NCI-H1417 (cell line): ENCODE results near the gene DDX56.
"Not testable (repeated sequence)": the region's sequence is repeated elsewhere in the genome, so short reads cannot be mapped to it uniquely, and the experiment has no call there.

Source experiments
- DNase-seq, 3 experiments: peaks; one replicate each; lab custom pipeline; 2025; lab: John Stamatoyannopoulos, UW

The DDX56 gene

GRCh38 chr7:44573464-44574286 lies at the start of gene DDX56:
DDX56 (minus strand) TSS chr7:44573908; CDS start chr7:44573895, 13 bp downstream.
- peak; percentile 95 to 97 (median 97) for DNase-seq

GRCh38 chr7:44622342-44623151 lies 48.8 kb upstream of the DDX56 start:
- no peak for DNase-seq

- no peak for DNase-seq
Observed at GRCh38 chr7:44621750-44622103, 48.0 kb upstream of the DDX56 start.

- DNase-seq: no peak
Observed at GRCh38 chr7:44621034-44621749, 47.5 kb upstream of the DDX56 start.

- DNase-seq: no peak
Observed at GRCh38 chr7:44618753-44619152, 45.0 kb upstream of the DDX56 start.

- DNase-seq: no peak
Observed at GRCh38 chr7:44618045-44618444, 44.3 kb upstream of the DDX56 start.

GRCh38 chr7:44617225-44617890 lies 43.6 kb upstream of the DDX56 start:
- DNase-seq: no peak

GRCh38 chr7:44616545-44616944 lies 42.8 kb upstream of the DDX56 start:
- no peak for DNase-seq

- DNase-seq: no peak
Observed at GRCh38 chr7:44615793-44616192, 42.1 kb upstream of the DDX56 start.

GRCh38 chr7:44615149-44615611 lies 41.5 kb upstream of the DDX56 start:
- DNase-seq: no peak

- DNase-seq: no peak
Observed at GRCh38 chr7:44609829-44610228, 36.1 kb upstream of the DDX56 start.

- no peak for DNase-seq
Observed at GRCh38 chr7:44608916-44609648, 35.4 kb upstream of the DDX56 start.

- DNase-seq: no peak
Observed at GRCh38 chr7:44607141-44608068, 33.7 kb upstream of the DDX56 start.

- DNase-seq: peak; percentile 98 to 100 (median 99)
Observed at GRCh38 chr7:44606341-44607140, 32.8 kb upstream of the DDX56 start, which contains the start of gene OGDH. OGDH (plus strand) TSS chr7:44606627; CDS start chr7:44624344, 17,717 bp downstream.

GRCh38 chr7:44604941-44605340 lies 31.2 kb upstream of the DDX56 start:
- DNase-seq: no peak

- no peak for DNase-seq
Observed at GRCh38 chr7:44603193-44603592, 29.5 kb upstream of the DDX56 start.

- no peak for DNase-seq
Observed at GRCh38 chr7:44602576-44602910, 28.8 kb upstream of the DDX56 start.

- DNase-seq: no peak
Observed at GRCh38 chr7:44599222-44599621, 25.5 kb upstream of the DDX56 start.

- not testable (repeated sequence) for DNase-seq
Observed at GRCh38 chr7:44597181-44597580, 23.5 kb upstream of the DDX56 start.
